Measurements from ENCODE around the gene RREB1.

- TF ChIP-seq POLR2A (IDR thresholded peaks at IDR 0.05; ENCODE audit: low read depth, low read length) (no peak), POLR2AphosphoS5 (IDR thresholded peaks at IDR 0.05; ENCODE audit: low read depth, low read length) (no peak), TAF1 (IDR thresholded peaks at IDR 0.05; ENCODE audit: low read depth, low read length) (no peak), PAX5 (IDR thresholded peaks at IDR 0.05; ENCODE audit: insufficient read depth, low read length, severe bottlenecking) (no peak)
Observed at GRCh38 chr6:7273709-7274108, 165.9 kb downstream of the RREB1 start.

Measured in GM12891 (cell line).